ENCODE data around the gene ERAP2. TPM values are rescaled to one million over a fixed set of nuclear protein-coding genes. Genes with fewer than 3 reads are reported as not detected.

The ERAP2 gene
- total RNA-seq, 6 experiments from 2014 or later, result 1.5 to 13.3 (median 8.4) TPM

- intact Hi-C loops (cut with DNase I), result no loop called here
- H3K4me3 ChIP-seq, result no peak overlapping the region
- H3K27ac ChIP-seq, result no peak overlapping the region
- DNase-seq (no peak), ATAC-seq (no peak)
- 32% methylated on average over 4 of the region's 4 CpGs for WGBS (ENCODE audit: insufficient coverage, low coverage, low lambda C conversion rate, missing lambda C conversion rate)
- no peaks in the 10 kb centered on the region for H3K9me3 ChIP-seq
- H3K4me1 ChIP-seq, result no peaks in the 10 kb centered on the region
- no peaks in the 10 kb centered on the region for H3K36me3 ChIP-seq
- TF ChIP-seq CTCF (IDR thresholded peaks at IDR 0.05), result no peak
- H3K27me3 ChIP-seq, result no peaks in the 10 kb centered on the region
Measured at GRCh38 chr5:96870094-96871026, 5.9 kb upstream of the ERAP2 start.

DNA sequence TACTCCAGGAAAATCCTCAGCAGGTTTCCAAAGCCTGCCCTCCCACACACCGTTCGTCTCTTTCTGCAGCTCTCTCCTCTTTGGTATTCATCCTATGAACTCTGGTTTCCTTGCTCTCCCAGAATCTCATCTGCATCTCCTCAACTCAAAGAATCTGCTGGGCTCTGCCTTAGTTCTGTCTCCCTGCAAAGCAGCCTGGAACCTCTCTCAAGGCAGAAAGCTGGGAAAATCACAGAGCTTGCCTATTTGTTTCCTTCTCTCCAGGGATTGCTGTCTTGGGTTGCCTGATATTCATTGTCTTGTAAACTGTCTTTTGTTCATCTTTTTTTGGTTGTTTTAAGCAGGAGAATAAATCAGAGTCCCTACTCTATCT is 5.3 kb upstream of the ERAP2 start:
- intact Hi-C loops (cut with DNase I), result no loop called here
- H3K27ac ChIP-seq, result no peak overlapping the region
- no peaks in the 10 kb centered on the region for H3K4me1 ChIP-seq
- H3K36me3 ChIP-seq, result no peaks in the 10 kb centered on the region
- ATAC-seq (no peak), DNase-seq (no peak)
- WGBS (ENCODE audit: insufficient coverage, low coverage, low lambda C conversion rate, missing lambda C conversion rate), result 84% methylated on average over 2 of the region's 2 CpGs
- TF ChIP-seq CTCF (IDR thresholded peaks at IDR 0.05), result no peak
- TF ChIP-seq POLR2A (IDR thresholded peaks at IDR 0.05), result no peak
- no peaks in the 10 kb centered on the region for H3K27me3 ChIP-seq
- H3K9me3 ChIP-seq, result no peaks in the 10 kb centered on the region
- H3K4me3 ChIP-seq, result no peak overlapping the region

- H3K4me3 ChIP-seq, result no peak overlapping the region
- TF ChIP-seq CTCF (IDR thresholded peaks at IDR 0.05) (no peak), POLR2A (IDR thresholded peaks at IDR 0.05) (no peak)
- intact Hi-C loops (cut with DNase I), result no loop called here
- ATAC-seq, result no peak
- H3K27me3 ChIP-seq, result no peaks in the 10 kb centered on the region
- 67% methylated on average over 1 of the region's 1 CpG for WGBS (ENCODE audit: insufficient coverage, low coverage, low lambda C conversion rate, missing lambda C conversion rate)
- no peaks in the 10 kb centered on the region for H3K4me1 ChIP-seq
- no peaks in the 10 kb centered on the region for H3K36me3 ChIP-seq
- H3K9me3 ChIP-seq, result no peaks in the 10 kb centered on the region
- H3K27ac ChIP-seq, result no peak overlapping the region
- no peak for DNase-seq
Measured at GRCh38 chr5:96871686-96872085, 4.6 kb upstream of the ERAP2 start.

DNA sequence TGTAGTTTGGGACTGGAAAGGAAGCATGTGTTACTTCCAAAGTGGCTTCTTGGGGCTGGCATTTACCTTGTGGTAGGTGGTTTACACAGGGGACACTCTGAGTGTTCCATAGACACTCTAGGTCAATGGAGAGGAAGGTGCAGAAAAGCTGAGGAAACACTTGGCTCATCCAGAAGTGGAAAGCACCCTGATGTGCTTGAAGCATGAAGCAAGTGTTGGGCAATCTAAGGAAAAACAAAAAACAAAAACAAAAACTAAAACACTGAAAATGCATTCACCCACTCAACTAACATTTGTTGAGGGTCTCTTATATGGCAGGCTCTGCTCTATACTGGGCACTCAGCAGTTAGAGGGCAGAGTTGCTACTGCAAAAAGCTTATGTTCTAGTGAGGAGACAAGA is 2.9 kb upstream of the ERAP2 start:
- intact Hi-C loops (cut with DNase I), result no loop called here
- no peaks in the 10 kb centered on the region for H3K9me3 ChIP-seq
- H3K27me3 ChIP-seq, result no peaks in the 10 kb centered on the region
- H3K27ac ChIP-seq, result no peak overlapping the region
- H3K4me3 ChIP-seq, result no peak overlapping the region
- H3K4me1 ChIP-seq, result peaks cover 0 to 9% (median 0%) of the 10 kb centered on the region in 4 donors
- TF ChIP-seq POLR2A (IDR thresholded peaks at IDR 0.05), result no peak
- TF ChIP-seq CTCF (IDR thresholded peaks at IDR 0.05), result no peak
- H3K36me3 ChIP-seq, result no peaks in the 10 kb centered on the region
- ATAC-seq (no peak), DNase-seq (no peak)

Data from right lobe of liver (tissue), 6 donors.